Putamen (tissue), 1 donor: ENCODE measurements around the gene ROBO1.
A peak's percentile ranks its signal among the peaks of the same experiment; 100 is the strongest.

ENCODE experiments used
- DNase-seq: peaks from one replicate; pipeline ENCODE4 v3.0.0-alpha.2; 2016; ENCODE audit warnings: low spot score

Gene ROBO1

GRCh38 chr3:79066481-79066880 is 701.3 kb downstream of the ROBO1 start:
- DNase-seq = no peak

GRCh38 chr3:79063624-79064023 is 704.2 kb downstream of the ROBO1 start:
- no peak for DNase-seq

GRCh38 chr3:79057756-79058155 is 710.0 kb downstream of the ROBO1 start:
- DNase-seq = no peak

GRCh38 chr3:79056498-79056897 is 711.3 kb downstream of the ROBO1 start:
- no peak for DNase-seq

- no peak for DNase-seq
Measured at GRCh38 chr3:79052054-79052681, 715.6 kb downstream of the ROBO1 start.

GRCh38 chr3:79047581-79047980 is 720.2 kb downstream of the ROBO1 start:
- DNase-seq = no peak

- DNase-seq = no peak
Measured at GRCh38 chr3:79041621-79042020, 726.2 kb downstream of the ROBO1 start.

- DNase-seq = no peak
Measured at GRCh38 chr3:79040701-79041100, 727.1 kb downstream of the ROBO1 start.

GRCh38 chr3:79040091-79040490 is 727.7 kb downstream of the ROBO1 start:
- no peak for DNase-seq

GRCh38 chr3:79039192-79039591 is 728.6 kb downstream of the ROBO1 start:
- DNase-seq = no peak

- DNase-seq = no peak
Measured at GRCh38 chr3:79038636-79039035, 729.2 kb downstream of the ROBO1 start.

GRCh38 chr3:79038057-79038456 is 729.7 kb downstream of the ROBO1 start:
- DNase-seq = no peak

- DNase-seq = no peak
Measured at GRCh38 chr3:79032686-79033318, 735.0 kb downstream of the ROBO1 start.

GRCh38 chr3:79030157-79030556 is 737.6 kb downstream of the ROBO1 start:
- no peak for DNase-seq

- DNase-seq = no peak
Measured at GRCh38 chr3:79028916-79029315, 738.9 kb downstream of the ROBO1 start.

GRCh38 chr3:79027593-79027992 is 740.2 kb downstream of the ROBO1 start:
- no peak for DNase-seq

- DNase-seq = no peak
Measured at GRCh38 chr3:79019924-79020173, 747.9 kb downstream of the ROBO1 start.

- DNase-seq = peak; percentile 92
Measured at GRCh38 chr3:79019137-79019923, 748.5 kb downstream of the ROBO1 start.

GRCh38 chr3:79018671-79019136 is 749.1 kb downstream of the ROBO1 start:
- DNase-seq = peak; percentile 74

GRCh38 chr3:79018265-79018664 is 749.5 kb downstream of the ROBO1 start:
- DNase-seq = no peak

- DNase-seq = no peak
Measured at GRCh38 chr3:79016587-79017376, 751.0 kb downstream of the ROBO1 start.

- DNase-seq = no peak
Measured at GRCh38 chr3:79015854-79016253, 751.9 kb downstream of the ROBO1 start.

- peak; percentile 79 for DNase-seq
Measured at GRCh38 chr3:79012946-79013362, 754.8 kb downstream of the ROBO1 start.
